Sciatic nerve (tissue), 2 donors: ENCODE data around the gene NOL4L. TPM values are rescaled to one million over a fixed set of nuclear protein-coding genes. Genes with fewer than 3 reads are reported as not detected.

Source experiments
- ATAC-seq: fragments of 200-7000 bp; cut with Tn5 transposase; one replicate; pipeline ENCODE4 v1.9.1; 2020; ENCODE audit warnings: mild to moderate bottlenecking, moderate library complexity
- DNase-seq: peaks from one replicate; pipeline ENCODE4 v3.0.0-alpha.2; 2020; ENCODE audit warnings: low spot score
- intact Hi-C: fragments of 100-400 bp; cut with DNase I; formaldehyde crosslinking; loops from one replicate; pipeline ENCODE4 v1.14.2; 2022
- total RNA-seq: library from RNA; stranded (reverse); fragmentation: NEBNext Ultra II Directional; extraction: Animal tissue kit (Norgen Biotek cat#: 25700); gene quantifications from one replicate; pipeline ENCODE4 v1.2.1, GENCODE V29; 2021
- donor health status: DM: no; HTN: no; CAD: no.
- donor health status: DM: no; HTN: no; CAD: no.

NOL4L gene
- total RNA-seq, 1 donor from 2014 or later = 39.4 TPM

DNA sequence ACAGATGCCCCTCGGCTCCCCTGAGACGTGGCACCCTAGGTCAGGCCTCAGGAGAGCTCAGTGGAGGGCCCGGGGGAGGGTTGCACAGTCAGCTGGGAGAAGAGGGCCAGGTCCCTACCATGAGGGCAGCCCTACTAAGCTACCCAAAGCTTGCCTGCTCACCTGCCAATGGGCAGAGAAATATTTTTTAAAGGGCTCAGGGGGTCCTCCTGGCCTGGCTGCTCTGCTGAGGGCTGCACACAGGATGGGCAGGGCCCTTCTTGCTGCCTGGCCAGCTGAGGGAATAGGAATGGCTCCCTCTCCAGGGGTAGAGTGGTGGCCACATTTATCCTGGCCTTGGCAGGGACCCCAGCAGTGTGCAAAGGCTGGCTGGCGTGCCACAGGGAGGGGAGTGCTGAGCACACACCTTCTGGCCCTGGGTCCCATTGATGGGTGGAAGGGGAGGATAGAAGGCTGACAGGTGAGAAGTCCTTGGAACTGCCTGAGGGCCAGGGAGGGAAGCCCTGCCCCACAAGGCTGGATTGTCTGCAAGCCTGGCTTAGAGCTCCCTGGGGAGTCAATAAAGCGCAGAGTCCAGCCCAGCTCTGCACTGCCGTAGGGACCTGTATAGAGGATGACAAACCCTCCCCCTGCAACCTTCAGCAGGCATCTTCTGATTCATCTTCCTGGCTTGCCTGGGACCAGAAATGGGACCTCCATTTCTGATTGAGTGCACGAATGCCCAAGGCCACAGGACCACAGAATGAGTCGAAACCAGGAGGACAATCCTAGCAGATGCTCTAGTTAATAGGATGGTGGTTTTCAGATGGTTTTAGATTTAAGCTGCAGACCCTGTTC, 62.1 kb downstream of the NOL4L start:
- ATAC-seq (no peak), DNase-seq (no peak)
- intact Hi-C loops = loop anchor here (5.0 kb wide), 1 partner anchor 129 kb away; no protein-coding TSS in a partner anchor

DNA sequence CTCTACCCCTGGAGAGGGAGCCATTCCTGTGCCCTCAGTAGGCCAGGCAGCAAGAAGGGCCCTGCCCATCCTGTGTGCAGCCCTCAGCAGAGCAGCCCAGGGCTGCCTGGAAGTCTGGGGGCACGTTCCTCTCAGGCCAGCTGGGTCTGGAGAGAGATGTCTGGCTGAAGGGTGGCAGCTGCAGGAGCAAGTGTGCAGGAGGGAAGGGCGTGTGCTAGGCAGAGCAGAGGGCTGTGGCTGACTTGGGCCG, 62.7 kb downstream of the NOL4L start:
- DNase-seq (no peak), ATAC-seq (no peak)
- intact Hi-C loops = loop anchor here (5.0 kb wide), 1 partner anchor 130 kb away; no protein-coding TSS in a partner anchor

DNA sequence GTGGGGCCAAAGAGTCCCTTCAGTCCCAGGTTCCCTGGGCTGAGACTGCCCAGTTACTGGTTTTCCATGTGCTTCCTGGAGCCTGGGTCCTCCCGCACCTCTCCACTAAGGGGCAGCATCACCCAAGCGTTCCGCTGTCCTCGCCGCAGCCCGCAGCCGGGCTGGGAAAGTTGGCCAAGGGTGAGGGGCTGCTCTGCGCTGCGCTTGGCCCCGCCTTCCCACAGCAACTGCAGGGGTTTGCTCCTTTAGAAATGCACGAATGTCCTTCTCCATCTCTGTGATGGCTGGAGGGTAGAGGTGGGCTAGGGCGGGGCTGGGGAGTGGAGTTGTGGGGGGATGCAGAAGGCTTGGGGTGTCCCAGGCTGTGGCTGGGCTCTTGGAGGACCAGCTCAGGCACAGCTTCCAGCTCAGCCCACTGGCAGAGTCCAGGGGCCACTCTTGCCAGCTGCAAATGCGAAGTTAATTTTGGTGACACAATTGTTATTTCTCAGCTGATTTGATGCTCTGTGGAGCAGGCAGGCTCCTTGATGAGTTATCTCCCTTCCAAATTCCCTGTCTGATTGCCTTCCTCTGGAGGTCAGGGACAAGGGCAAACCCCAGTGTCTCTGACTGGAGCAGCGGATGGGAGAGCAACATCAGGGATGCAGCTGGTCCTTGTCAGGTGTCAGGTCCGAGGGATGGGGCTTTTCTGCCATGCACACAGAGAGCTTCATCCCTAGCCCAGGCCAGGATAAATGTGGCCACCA, 63.2 kb downstream of the NOL4L start:
- ATAC-seq (peak; percentile 85), DNase-seq (peak; percentile 80)
- intact Hi-C loops = loop anchor here (5.0 kb wide), 1 partner anchor 130 kb away; no protein-coding TSS in a partner anchor

DNA sequence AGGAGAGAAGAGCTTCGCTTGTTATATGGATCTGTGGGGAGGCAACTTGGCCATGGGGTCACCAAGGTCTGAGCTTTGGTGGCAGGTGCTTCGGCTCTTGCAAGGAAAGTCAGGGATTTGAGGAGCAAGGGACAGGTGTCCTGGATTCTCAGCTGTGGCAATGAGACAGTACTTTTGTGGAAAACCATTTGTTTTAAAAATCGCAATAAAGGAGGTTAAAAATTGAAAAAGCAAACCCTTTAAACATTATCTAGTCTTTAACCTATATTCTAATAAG, 64.3 kb downstream of the NOL4L start:
- ATAC-seq (no peak), DNase-seq (no peak)
- intact Hi-C loops = loop anchor here (5.0 kb wide), 1 partner anchor 131 kb away; no protein-coding TSS in a partner anchor

DNA sequence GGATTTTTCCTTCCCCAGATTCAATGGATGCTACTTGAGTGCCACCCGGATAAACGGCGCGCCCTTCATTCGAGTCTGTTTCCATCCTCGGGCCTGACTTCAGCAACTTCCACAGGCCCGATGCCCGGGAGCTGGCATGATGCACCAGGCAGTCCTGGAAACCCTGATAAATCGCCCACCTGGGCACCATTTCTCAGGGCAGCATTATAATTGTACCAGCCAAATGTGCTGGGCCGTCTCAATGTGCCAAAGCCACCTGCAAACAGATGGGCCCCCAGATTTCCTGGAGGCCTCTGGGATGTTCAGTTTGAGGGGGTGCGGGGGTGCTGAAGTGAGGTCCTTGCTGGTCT, 65.8 kb downstream of the NOL4L start:
- DNase-seq (no peak), ATAC-seq (no peak)
- intact Hi-C loops = no loop called here

DNA sequence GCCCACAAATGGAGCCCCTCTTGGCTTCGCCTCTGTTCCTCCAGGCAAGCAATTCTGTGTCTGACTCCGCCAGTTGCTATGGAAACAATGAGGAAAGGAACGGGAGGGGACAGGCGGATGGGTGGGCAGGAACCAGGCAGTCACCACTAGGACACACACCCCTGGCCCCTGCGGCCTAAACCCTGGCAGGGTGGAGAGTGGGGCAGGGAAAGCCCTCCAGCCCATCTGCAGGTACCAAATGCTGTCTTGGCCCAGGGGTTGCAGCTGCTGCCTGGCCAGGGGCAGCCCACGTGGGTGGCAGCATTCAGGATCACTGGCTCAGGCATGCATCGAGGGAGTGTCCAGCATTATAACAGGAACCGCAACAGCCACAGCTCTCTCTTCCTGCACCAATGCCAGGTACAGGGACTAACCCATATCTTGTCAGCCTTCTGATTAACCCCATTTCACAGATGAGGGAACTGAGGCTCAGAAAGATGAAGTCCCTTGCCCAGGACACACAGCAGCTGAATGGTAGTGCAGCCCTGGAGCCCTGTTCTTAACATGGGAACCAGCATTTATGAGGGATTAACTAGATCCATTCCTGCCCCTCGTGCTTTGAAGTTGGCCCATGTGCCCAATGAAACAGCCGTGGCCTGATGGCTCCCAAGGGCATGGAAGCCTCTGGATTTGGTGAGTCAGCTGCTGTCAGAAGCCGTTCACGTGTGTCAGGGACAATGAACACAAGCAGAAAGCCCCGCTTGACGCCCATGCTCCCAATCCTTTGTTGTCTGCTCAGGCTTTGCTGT, 66.3 kb downstream of the NOL4L start:
- DNase-seq (no peak), ATAC-seq (no peak)
- intact Hi-C loops = no loop called here

DNA sequence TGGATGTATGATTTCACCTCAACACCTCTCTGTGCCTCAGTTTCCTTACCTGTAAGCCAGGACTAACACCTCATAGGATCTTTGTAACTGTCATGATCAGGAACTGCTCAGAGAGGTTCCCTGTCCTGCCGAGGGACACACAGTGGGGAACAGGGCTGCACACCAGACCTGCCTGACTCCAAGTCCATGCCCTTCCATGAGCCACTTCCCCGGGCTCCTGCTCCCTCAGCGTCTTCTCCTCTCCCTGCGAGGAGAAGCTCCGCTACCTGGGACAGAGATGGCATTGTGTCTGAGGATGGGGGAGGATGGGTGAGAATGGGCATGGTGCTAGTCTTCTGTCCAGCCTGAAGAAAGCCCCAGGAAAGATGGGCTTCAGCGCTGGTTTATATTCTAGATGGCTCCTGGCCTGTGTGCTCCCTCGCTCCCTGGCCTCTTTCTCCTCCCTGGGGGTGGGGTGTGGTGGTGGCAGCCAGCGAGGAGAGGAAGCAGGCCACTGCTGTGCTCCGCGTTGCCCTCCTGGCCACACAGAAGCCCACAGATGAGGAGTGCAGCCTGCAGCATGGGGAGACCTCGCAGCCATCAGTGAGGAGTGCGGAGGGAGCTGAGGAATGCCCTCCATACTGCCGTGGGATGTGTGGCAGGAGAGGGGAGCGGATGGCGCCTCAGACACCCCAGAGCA, 67.1 kb downstream of the NOL4L start:
- intact Hi-C loops = no loop called here
- ATAC-seq = no peak
- DNase-seq = no peak

DNA sequence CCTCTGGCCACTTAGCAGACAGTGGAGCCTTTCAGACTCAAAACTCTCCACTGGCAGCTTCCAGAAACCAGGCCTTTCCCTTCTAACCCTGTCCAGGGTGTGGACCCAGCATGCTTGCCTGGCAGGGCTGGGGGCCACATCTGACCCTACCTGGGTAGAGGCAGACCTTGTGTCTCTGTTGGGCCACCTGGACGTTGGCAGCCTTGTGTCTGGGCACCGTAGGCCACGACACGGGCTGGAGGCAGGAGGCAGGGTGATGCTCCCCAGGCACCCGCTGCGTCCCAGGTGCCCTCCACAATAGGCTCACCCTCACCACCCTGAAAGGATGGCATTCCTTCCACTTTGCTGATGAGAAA, 67.6 kb downstream of the NOL4L start:
- intact Hi-C loops = no loop called here
- ATAC-seq = no peak
- DNase-seq = no peak

DNA sequence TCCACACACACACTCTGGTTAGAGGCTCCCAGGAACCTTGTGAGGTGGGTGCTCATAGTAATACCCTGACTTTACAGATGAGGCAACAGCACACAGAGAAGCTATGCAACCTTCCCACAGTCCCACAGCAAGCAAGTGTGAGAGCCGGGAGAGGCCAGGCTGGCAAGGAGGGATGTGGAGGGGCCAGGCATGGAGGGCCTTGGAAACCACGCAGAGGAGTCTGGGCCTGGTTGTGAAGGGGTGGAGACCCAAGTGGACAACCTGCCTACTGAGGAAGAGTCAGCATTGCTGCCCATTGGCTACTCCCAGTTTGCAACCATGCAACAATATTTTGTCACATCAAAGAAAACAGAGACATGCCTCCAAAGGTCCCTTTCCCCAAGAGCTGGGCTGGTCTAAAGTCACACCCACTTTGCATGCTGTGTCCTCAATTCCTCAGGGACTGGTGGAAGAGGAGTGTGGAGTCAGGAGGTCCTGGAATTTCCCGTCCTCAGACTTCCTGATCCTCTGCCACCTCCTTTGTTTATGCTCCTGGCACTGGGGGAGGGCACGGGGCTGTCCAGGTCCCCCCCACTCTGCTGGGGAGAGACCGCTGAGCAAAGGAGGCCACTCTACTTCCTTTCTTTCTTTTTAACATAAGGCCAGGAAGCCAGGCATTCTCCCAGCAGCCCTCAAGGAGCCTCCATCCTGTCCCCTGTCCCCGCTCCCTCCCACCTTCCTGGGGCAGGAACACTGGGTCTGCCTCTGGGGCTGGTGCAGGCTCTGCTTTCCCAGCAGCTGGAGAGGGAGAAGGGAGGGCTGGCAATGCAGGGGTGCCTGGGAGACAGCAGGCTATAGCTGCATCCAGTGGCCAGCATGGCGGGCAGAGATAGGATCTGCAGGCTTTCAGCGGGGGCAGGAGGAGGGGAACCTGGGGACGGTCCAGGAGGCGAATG, 68.3 kb downstream of the NOL4L start:
- ATAC-seq (no peak), DNase-seq (no peak)

DNA sequence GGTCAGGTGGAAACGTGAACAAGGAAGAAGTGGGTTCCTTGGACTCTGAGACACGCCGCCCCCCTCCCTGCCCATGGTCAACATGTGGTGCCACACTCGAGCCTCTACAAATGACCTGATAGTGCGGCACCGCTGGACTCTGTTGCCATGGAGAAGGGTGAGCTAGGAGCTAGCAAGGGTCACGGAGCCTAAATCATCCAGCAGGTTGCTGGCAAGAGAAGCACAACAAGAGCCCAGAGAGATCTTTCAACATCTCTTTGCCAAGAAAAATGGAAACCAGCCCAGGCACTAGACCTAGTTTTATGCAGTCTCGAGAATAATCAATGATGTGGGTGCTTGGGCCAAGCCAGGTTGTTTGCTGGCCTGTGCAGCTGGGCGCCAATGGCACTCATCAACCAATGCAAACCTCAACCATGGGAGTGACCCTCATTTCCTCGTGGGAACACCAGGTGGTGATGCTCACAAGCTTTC, 69.5 kb downstream of the NOL4L start:
- no peak for ATAC-seq
- intact Hi-C loops = no loop called here
- DNase-seq = no peak

More for the DNA sequence above, 68.3 kb downstream of the NOL4L start:
- intact Hi-C loops = no loop called here

DNA sequence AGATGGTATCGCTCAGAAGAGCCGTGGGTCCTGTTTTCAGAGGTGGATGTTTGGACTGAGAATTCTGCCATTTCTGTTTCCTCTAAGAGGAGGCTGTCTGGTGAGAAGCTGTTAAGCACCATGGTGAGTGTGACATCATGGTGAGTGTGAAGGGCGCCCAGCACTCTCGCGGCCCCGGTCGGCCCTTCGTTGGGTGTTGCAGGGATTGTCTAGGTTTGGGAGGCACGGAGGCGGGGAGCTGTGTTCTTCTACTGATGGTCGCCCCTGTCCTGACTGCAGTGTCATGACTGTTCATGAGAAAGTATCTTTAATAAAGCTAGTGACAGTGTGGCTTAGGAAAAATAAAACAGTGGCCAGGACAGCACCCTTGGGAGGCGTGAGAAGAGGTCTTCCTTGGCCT, 70.4 kb downstream of the NOL4L start:
- DNase-seq = no peak
- intact Hi-C loops = no loop called here
- ATAC-seq = no peak

DNA sequence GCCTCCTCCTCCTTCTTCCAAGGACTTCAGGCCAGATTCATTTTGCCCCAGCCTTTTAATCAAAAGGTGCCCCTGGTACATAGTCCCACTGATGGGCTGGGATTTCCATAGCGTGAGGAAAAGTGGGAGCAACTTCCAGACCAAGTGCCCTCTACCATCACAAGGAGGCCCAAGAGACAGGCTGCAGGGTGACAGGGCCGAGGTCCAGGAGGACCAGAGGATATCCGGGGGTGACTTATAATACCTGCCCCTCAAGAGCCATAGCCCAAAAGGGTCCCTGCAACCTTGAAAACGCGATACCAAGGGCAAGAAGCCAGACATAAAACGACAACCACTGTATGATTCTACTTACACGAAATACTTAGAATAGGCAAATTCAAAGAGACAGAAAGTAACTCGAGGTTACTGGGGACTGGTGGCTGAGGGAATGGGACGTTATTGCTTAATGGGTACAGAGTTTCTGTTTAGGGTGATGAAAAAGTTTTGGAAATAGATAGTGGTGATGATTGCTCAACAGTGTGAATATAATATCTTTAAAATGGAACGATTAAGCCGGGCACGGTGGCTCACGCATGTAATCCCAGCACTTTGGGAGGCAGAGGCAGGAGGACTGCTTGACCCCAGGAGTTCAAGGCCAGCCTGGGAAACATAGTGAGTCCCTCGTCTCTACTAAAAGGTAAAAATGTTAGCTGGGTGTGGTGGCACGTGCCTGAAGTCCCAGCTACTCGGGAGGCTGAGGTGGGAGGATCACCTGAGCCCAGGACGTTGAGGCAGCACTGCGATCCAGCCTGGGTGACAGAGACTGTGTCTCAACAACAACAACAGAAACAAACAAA, 71.9 kb downstream of the NOL4L start:
- ATAC-seq (no peak), DNase-seq (no peak)
- intact Hi-C loops = no loop called here

DNA sequence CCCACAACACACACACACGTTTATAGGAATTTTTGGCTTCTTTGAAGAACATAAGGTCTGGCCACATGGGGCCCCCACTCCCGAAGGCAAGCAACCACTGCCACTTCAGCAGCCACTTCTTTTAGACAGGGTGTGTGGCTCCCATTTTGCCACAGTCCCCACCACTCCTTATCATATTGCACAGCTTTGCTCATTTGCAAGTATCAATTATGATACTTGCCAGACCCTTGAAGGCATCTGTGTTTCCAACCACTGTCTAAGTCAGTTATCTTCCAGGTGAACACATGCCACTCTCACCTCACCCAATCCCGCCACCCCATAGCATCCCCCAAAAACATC, 73.1 kb downstream of the NOL4L start:
- ATAC-seq = no peak
- intact Hi-C loops = no loop called here
- no peak for DNase-seq

DNA sequence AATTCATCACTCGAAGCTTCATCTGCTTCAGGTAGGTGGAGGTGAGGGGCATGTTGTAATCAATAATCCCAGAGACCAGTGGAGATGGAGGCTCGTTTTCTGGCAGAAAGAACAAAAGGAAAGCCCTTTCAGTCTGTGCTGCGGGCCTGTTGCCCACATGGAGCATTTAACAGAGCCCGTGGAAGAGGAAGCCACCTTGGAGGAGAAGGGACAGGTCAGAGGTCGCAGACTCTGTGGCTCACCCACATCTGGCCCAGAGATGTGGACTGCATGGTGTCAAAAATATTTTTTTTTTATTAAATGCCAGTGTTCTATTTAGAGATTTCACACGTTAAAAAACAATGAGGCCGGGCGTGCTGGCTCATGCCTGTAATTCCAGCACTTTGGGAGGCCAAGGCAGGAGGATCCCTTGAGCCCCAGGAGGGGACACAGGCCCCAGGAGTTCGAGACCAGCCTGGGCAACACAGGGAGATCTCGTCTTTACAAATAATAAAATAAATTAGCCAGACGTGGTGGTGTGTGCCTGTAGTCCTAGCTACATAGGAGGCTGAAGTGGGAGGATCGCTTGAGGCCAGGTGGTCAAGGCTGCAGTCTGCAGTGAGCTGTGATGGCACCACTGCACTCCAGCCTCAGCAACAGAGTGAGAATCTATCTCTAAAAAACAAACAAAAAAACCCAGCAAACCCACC, 73.6 kb downstream of the NOL4L start:
- no peak for ATAC-seq
- DNase-seq = no peak
- intact Hi-C loops = no loop called here

DNA sequence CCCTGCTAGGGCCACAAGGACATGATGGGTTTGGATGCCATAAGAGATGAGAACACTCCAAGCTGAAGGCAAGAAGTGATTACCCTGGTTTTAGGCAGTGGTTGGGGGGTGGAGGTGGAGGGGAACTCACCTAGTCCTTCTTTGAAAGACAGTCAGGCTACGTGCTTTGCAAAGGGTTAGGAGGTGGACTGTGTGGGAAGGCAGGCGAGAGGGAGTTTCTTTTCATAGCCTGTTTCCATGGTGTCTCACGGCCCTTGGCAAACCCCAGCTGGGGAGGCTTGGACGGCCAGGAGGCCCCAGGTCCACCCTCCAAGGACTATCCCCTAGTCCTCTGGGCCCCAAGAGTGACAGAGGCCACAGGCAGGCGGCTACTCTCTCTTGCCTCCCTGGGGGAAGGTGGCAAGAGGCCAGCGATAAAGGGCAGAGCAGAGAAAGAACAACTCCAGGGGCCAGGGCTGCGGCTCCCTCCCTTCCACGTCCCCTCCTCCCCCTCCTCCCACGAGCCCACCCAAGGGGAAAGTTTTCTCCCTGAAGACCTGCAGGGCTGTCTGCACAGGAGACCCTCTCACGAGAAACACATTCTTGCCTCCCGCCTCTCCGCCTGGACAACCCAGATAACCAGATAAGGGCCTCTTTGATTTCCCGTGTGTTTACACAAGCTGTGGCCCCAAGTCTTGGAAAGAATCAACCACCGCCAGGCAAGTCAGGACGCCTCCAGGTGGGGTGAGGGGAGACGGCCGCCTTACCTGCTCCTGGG, 74.4 kb downstream of the NOL4L start:
- intact Hi-C loops = no loop called here
- peak; percentile 54 for DNase-seq
- peak; percentile 27 for ATAC-seq

DNA sequence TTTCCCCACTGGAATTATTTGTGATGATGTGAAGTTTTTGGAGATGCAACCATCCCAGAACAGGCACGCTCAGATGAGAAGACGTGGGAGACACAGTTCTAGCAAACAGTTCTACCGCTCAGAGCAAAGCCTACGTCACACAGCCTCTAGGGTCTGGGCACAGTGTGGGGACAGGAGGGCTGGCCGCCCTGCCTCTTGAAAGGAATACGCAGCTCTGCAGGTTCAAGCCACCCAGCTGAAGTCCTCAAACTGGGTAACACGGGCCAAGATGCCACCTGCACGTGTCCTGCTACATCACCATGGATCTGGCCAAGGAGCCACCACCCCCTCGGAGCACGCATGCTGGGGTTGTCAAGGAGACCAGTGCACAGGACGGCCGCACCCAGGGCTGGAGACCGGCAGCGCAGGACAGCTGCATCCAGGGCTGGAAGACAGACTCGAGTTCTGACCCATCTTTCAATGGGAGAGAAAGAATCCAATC, 75.0 kb downstream of the NOL4L start:
- DNase-seq = peak; percentile 55
- intact Hi-C loops = no loop called here
- ATAC-seq = peak; percentile 16
